Neural progenitor cell (in vitro differentiated cells): Measurements from ENCODE around the gene FLVCR1. TPM values are rescaled to one million over a fixed set of nuclear protein-coding genes. Genes with fewer than 3 reads are reported as not detected.
"Not testable (repeated sequence)": the region's sequence is repeated elsewhere in the genome, so short reads cannot be mapped to it uniquely, and the experiment has no call there.

Source experiments
- DNase-seq: peaks from one replicate; pipeline ENCODE4 v3.0.0-alpha.2; 2016; ENCODE audit warnings: low spot score
- H2AFZ ChIP-seq: fragments of 200-600 bp; sonication (generic); replicated peaks from 2 replicates; pipeline ENCODE4 v1.6.1; 2016; ENCODE audit warnings: antibody characterized with exemption
- H3F3A ChIP-seq: fragments of 200-600 bp; sonication (generic); 2 replicates; pipeline ENCODE4 v1.6.1; 2016; ENCODE audit warnings: antibody characterized with exemption, low read depth
- H3K27ac ChIP-seq: fragments of 200-600 bp; sonication (generic); 2 replicates; pipeline ENCODE4 v1.5.1; 2016; ENCODE audit warnings: mild to moderate bottlenecking
- H3K27me3 ChIP-seq: fragments of 200-600 bp; sonication (generic); 2 replicates; pipeline ENCODE4 v1.6.1; 2016; ENCODE audit warnings: mild to moderate bottlenecking, moderate library complexity
- H3K36me3 ChIP-seq: fragments of 200-600 bp; sonication (generic); 2 replicates; pipeline ENCODE4 v1.5.1; 2016
- H3K4me1 ChIP-seq: fragments of 200-600 bp; sonication (generic); 2 replicates; pipeline ENCODE4 v1.6.1; 2016; ENCODE audit warnings: mixed run types
- H3K4me2 ChIP-seq: fragments of 200-600 bp; sonication (generic); 2 replicates; pipeline ENCODE4 v1.6.1; 2016
- H3K4me3 ChIP-seq: fragments of 200-600 bp; sonication (generic); 2 replicates; pipeline ENCODE4 v1.5.1; 2016
- H3K79me2 ChIP-seq: fragments of 200-600 bp; sonication (generic); 2 replicates; pipeline ENCODE4 v1.6.1; 2016; ENCODE audit warnings: low read depth
- H3K9ac ChIP-seq: fragments of 200-600 bp; sonication (generic); 2 replicates; pipeline ENCODE4 v1.6.1; 2016
- H3K9me3 ChIP-seq: fragments of 200-600 bp; sonication (generic); 2 replicates; pipeline ENCODE4 v1.5.1; 2016; ENCODE audit warnings: low read depth
- H4K20me1 ChIP-seq: fragments of 200-600 bp; sonication (generic); 2 replicates; pipeline ENCODE4 v1.6.1; 2016; ENCODE audit warnings: low read depth
- H3K27ac Mint-ChIP-seq: 3 replicates; pipeline ENCODE4 v1.8.0; 2021; ENCODE audit warnings: mixed read lengths
- H3K27me3 Mint-ChIP-seq: 2 replicates; pipeline ENCODE4 v1.8.0; 2022; ENCODE audit warnings: low read depth, mild to moderate bottlenecking, inconsistent platforms, moderate library complexity, mixed read lengths; ENCODE audit not compliant: insufficient read depth
- H3K36me3 Mint-ChIP-seq: 3 replicates; pipeline ENCODE4 v1.8.0; 2021; ENCODE audit warnings: mixed read lengths
- H3K4me1 Mint-ChIP-seq: 3 replicates; pipeline ENCODE4 v1.8.0; 2021; ENCODE audit warnings: mixed read lengths
- H3K4me3 Mint-ChIP-seq: 3 replicates; pipeline ENCODE4 v1.8.0; 2021; ENCODE audit warnings: mild to moderate bottlenecking, moderate library complexity, mixed read lengths
- H3K9me3 Mint-ChIP-seq: 3 replicates; pipeline ENCODE4 v1.8.0; 2020; ENCODE audit warnings: mixed read lengths
- EZH2 ChIP-seq: fragments of 200-600 bp; sonication (generic); IDR thresholded peaks from 2 replicates; pipeline ENCODE4 v1.6.1; 2017; ENCODE audit warnings: antibody characterized with exemption, mild to moderate bottlenecking, moderate library complexity
- EZH2phosphoT487 ChIP-seq: fragments of 200-600 bp; sonication (generic); IDR thresholded peaks from 2 replicates; pipeline ENCODE4 v1.6.1; 2017; ENCODE audit warnings: antibody characterized with exemption
- total RNA-seq: library from RNA; depleted of rRNA; stranded (reverse); fragments of >200 nt; gene quantifications from 2 replicates; pipeline ENCODE4 v1.2.3, GENCODE V29; 2015; ENCODE audit warnings: low replicate concordance
- TF ChIP-seq, protein P1 (sequence below): fragments of 200-600 bp; sonication (generic); IDR thresholded peaks from 2 replicates; pipeline ENCODE4 v1.5.1; 2017; ENCODE audit warnings: antibody characterized with exemption, mild to moderate bottlenecking

Gene FLVCR1
- total RNA-seq, 1 donor from 2014 or later = 33.2 TPM

DNA sequence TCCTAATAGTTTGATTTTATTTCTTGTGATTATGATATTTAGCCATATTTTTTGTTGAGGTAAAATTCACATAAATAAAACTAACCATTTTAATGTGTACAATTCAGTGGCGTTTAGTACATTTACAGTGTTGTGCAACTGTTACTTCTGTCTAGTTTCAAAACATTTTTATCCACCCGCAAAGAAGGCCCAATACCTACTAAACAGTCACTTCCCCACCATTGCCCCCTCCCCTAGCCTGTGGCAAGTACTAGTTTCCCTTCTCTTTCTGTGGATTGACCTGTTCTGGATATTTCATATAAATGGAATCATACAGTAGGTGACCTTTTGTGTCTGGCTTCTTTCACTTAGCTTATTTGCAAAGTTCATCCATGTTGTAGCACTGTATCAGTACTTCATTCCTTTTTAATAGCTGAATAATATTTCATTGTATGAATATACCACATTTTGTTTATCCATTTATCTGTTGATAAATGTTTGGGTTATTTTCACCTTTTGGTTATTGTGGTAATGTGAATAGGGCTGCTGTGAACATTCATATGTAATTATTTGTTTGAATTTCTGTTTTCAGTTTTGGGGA lies 4.1 kb downstream of the FLVCR1 start:
- no peak for DNase-seq
- TF ChIP-seq, protein P1, sequence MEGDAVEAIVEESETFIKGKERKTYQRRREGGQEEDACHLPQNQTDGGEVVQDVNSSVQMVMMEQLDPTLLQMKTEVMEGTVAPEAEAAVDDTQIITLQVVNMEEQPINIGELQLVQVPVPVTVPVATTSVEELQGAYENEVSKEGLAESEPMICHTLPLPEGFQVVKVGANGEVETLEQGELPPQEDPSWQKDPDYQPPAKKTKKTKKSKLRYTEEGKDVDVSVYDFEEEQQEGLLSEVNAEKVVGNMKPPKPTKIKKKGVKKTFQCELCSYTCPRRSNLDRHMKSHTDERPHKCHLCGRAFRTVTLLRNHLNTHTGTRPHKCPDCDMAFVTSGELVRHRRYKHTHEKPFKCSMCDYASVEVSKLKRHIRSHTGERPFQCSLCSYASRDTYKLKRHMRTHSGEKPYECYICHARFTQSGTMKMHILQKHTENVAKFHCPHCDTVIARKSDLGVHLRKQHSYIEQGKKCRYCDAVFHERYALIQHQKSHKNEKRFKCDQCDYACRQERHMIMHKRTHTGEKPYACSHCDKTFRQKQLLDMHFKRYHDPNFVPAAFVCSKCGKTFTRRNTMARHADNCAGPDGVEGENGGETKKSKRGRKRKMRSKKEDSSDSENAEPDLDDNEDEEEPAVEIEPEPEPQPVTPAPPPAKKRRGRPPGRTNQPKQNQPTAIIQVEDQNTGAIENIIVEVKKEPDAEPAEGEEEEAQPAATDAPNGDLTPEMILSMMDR = no peak
- TF ChIP-seq EZH2 (no peak), EZH2phosphoT487 (no peak)

GRCh38 chr1:212863345-212863744 lies 5.3 kb downstream of the FLVCR1 start:
- not testable (repeated sequence) for H3K27ac Mint-ChIP-seq

More for the DNA sequence above, 4.1 kb downstream of the FLVCR1 start:
- Histone ChIP-seq H3K36me3 (peaks cover 16% of the 10 kb centered on the region), H3K27ac (no peak overlapping the region), H3F3A (peaks cover 7% of the 10 kb centered on the region), H2AFZ (no peak overlapping the region), H3K4me3 (peak overlapping the region; percentile 9), H3K27me3 (no peaks in the 10 kb centered on the region), H4K20me1 (peaks cover 27% of the 10 kb centered on the region), H3K9me3 (no peaks in the 10 kb centered on the region), H3K4me1 (peaks cover 5% of the 10 kb centered on the region), H3K4me2 (peak overlapping the region; percentile 2), H3K9ac (no peak overlapping the region), H3K79me2 (peaks cover 78% of the 10 kb centered on the region)
- H3K27ac Mint-ChIP-seq = no peak overlapping the region
- no peaks in the 10 kb centered on the region for H3K9me3 Mint-ChIP-seq
- H3K4me3 Mint-ChIP-seq = no peak overlapping the region
- H3K4me1 Mint-ChIP-seq = peaks cover 12% of the 10 kb centered on the region
- H3K27me3 Mint-ChIP-seq = peaks cover 4% of the 10 kb centered on the region
- peaks cover 18% of the 10 kb centered on the region for H3K36me3 Mint-ChIP-seq

DNA sequence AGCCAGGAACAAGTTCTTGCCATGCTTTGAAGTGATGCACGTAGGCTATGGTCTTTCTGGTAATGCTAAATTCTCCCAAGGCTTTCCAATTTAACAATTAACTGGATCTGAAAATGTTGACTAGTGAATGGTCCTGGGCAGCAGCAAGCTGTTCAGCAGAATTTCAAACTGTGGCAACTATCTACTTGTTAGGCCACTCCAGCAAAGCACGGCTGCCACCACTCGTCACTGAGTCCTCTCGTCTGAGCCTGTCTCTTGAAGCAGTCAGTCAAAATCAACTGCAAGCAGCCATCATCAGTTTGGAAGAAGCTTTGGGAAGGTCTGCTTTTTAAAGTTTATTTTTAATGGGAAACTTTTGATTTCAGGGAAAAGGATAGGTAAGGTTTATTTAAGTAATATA lies 6.1 kb downstream of the FLVCR1 start:
- DNase-seq = no peak
- Histone ChIP-seq H3K79me2 (peaks cover 70% of the 10 kb centered on the region), H3K27me3 (no peaks in the 10 kb centered on the region), H2AFZ (no peak overlapping the region), H3K27ac (no peak overlapping the region), H3K4me1 (peaks cover 5% of the 10 kb centered on the region), H3K9ac (no peak overlapping the region), H3K36me3 (peaks cover 22% of the 10 kb centered on the region), H3K9me3 (no peaks in the 10 kb centered on the region), H3K4me2 (no peak overlapping the region), H4K20me1 (peaks cover 23% of the 10 kb centered on the region), H3K4me3 (no peak overlapping the region), H3F3A (no peaks in the 10 kb centered on the region)
- Mint-ChIP-seq H3K4me3 (no peak overlapping the region), H3K27me3 (peaks cover 4% of the 10 kb centered on the region), H3K27ac (no peak overlapping the region), H3K9me3 (no peaks in the 10 kb centered on the region), H3K36me3 (peaks cover 15% of the 10 kb centered on the region), H3K4me1 (peaks cover 6% of the 10 kb centered on the region)
- no peak for TF ChIP-seq EZH2
- TF ChIP-seq EZH2phosphoT487 = no peak
- TF ChIP-seq, protein P1 = no peak

More at GRCh38 chr1:212863345-212863744, 5.3 kb downstream of the FLVCR1 start:
- H3K4me1 ChIP-seq, H2AFZ ChIP-seq, H3K27me3 Mint-ChIP-seq, H3K27ac ChIP-seq, H3K4me3 ChIP-seq, H3K9me3 ChIP-seq, H3K4me2 ChIP-seq, DNase-seq, H3K9me3 Mint-ChIP-seq, H3K4me1 Mint-ChIP-seq, H3K4me3 Mint-ChIP-seq, H3F3A ChIP-seq, H3K27me3 ChIP-seq, H3K9ac ChIP-seq: not testable (repeated sequence)
- H3K36me3 Mint-ChIP-seq = peaks cover 18% of the 10 kb centered on the region
- H3K79me2 ChIP-seq = peaks cover 78% of the 10 kb centered on the region
- peaks cover 16% of the 10 kb centered on the region for H3K36me3 ChIP-seq
- H4K20me1 ChIP-seq = peaks cover 27% of the 10 kb centered on the region

DNA sequence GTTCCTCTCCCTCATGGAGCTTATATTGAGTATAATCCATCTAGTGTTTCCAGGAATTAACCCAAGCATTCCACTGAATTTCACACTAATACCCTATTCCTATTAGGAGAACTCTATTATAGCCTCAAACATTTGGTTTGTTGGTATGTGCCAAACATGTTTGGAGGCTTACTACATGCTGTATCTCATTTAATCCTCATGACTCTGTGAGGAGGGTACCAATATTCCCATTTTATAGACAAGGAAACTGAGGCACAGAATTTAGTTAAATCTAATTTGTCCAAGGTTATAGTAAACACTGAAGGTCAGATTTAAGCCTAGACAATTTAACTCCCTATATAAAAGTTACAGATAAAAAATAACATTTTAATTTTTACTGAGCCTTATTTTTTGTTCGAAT lies 9.1 kb downstream of the FLVCR1 start:
- Mint-ChIP-seq H3K27ac (no peak overlapping the region), H3K27me3 (peaks cover 4% of the 10 kb centered on the region), H3K36me3 (peaks cover 21% of the 10 kb centered on the region)

More for the DNA sequence above, 9.1 kb downstream of the FLVCR1 start:
- TF ChIP-seq, protein P1 = no peak
- TF ChIP-seq EZH2 = no peak
- TF ChIP-seq EZH2phosphoT487 = no peak
- no peak overlapping the region for H3K4me2 ChIP-seq
- no peak overlapping the region for H3K4me3 Mint-ChIP-seq
- H3K79me2 ChIP-seq = peaks cover 51% of the 10 kb centered on the region
- H3K4me1 ChIP-seq = no peaks in the 10 kb centered on the region
- no peaks in the 10 kb centered on the region for H3F3A ChIP-seq
- no peaks in the 10 kb centered on the region for H3K9me3 ChIP-seq
- no peak overlapping the region for H3K27ac ChIP-seq
- H3K36me3 ChIP-seq = peaks cover 17% of the 10 kb centered on the region
- DNase-seq = no peak
- no peaks in the 10 kb centered on the region for H3K9me3 Mint-ChIP-seq
- peaks cover 5% of the 10 kb centered on the region for H3K4me1 Mint-ChIP-seq
- no peak overlapping the region for H3K4me3 ChIP-seq
- peaks cover 3% of the 10 kb centered on the region for H4K20me1 ChIP-seq
- H3K27me3 ChIP-seq = no peaks in the 10 kb centered on the region
- no peak overlapping the region for H2AFZ ChIP-seq
- no peak overlapping the region for H3K9ac ChIP-seq
